GM20000 (cell line): ENCODE data around the gene BRD1.

Source experiments
- DNase-seq: peaks from one replicate; pipeline ENCODE4 v3.0.0; 2012; ENCODE audit warnings: low spot score
- CTCF ChIP-seq: IDR thresholded peaks from 2 replicates; pipeline ENCODE4 v1.5.1; 2012; ENCODE audit warnings: mild to moderate bottlenecking, control low read depth; ENCODE audit errors: extremely low read depth, missing control alignments

BRD1 gene

DNA sequence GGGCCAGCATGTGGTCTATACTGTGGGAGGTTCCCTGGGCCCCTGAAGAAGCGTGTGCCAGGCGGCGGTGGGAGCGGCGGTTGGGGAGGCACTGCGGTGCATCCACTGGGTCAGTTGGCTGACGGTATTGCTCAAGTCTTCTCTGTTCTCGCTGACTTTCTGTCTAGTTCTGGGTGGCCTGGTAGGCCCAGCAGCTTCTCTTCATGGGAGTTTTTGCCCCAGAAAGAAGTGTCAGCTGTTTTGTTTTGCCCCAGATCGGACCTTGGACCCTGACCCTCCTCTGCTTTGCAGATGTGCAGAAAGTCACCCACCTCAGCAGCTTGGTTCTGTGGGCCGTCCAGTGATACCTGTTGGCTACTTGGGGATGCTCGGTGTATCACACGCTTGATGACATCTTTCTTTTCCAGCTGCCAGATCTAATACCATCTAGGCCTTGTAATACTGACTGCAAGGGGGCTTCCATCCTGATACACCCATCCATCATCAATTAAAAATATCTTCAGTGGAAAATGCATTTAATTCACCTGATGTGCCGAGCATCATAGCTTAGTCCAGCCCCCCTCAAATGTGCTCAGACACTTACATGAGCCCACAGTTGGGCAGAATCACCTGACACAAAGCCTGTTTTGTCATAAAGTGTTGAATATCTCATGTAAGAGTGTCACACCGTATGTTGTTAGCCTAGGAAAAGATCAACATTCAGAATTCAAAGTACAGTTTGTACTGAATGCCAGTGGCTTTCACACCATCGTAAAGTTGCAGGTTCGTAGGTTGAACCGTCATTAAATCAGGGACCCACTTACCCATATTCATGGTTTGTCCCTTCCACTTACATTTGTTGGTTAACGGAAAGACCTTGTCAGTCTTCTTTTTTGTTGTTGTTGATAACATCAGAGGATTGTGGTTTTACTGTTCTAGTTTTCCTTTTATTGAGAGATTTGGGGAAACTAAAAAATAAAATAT, 39.9 kb upstream of the BRD1 start:
- TF ChIP-seq CTCF = no peak
- DNase-seq = no peak

GRCh38 chr22:49866646-49867045, 39.0 kb upstream of the BRD1 start:
- no peak for DNase-seq

GRCh38 chr22:49866134-49866533, 38.5 kb upstream of the BRD1 start:
- no peak for TF ChIP-seq CTCF
- DNase-seq = no peak

More at GRCh38 chr22:49866646-49867045, 39.0 kb upstream of the BRD1 start:
- TF ChIP-seq CTCF = no peak

DNA sequence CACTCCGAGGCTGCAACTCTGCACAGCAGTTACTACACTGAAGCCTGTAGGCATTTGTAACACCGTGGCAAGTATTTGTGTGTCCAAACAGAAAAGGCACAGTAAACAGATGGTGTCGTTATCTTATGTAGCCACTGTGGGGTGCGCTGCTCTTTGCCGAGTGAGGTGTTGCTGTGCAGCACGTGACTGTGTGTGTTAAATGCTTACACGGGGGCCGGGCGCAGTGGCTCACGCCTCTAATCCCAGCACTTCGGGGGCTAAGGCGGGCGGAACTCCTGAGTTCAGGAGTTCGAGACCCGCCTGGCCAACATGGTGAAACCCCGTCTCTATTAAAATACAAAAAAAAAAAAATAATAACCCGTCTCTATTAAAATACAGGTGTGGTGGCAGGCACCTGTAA, 37.5 kb upstream of the BRD1 start:
- no peak for DNase-seq
- TF ChIP-seq CTCF = no peak

GRCh38 chr22:49863931-49864330, 36.3 kb upstream of the BRD1 start:
- DNase-seq = no peak
- TF ChIP-seq CTCF = no peak

- DNase-seq = no peak
- TF ChIP-seq CTCF = no peak
Observed at GRCh38 chr22:49862496-49862776, 34.8 kb upstream of the BRD1 start.

DNA sequence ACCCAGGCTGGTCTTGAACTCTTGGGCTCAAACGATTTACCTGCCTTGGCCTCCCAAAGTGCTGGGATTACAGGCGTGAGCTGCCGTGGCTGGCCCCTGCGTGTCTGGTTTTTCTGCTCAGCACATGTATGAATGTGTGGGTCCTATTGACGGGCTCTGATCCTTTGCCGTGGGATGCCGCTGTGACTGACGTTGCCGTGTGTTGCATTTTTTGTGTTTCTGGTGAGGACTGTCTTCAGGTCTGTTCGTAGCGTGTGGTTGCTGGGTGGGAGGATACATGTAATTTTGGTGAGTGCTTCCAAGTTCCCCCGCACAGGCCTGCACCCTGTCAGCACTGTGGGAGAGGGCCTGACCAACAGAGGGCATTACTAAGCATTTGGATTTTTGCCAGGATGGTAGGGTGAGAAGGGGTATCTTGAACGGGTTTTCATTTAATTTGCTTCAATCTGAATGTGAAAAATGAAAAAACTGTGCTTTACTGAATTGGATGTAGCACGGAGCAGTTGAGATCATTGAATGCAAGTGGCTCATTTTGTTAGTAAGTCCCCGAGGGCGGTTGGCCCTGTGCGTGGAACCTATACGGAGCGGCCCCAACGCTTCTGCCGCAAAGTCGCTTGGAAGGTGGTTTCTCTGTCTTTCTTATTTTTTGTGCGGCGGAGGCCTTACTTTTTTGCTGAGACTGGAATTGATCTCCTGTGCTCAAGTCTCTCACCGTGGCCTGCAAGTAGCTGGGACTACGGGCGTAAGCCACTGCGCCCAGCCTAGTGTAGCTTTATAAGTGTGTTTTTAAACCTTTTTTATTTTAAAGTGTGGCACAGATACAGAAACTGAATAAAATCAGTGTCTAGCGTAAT, 34.2 kb upstream of the BRD1 start:
- no peak for TF ChIP-seq CTCF
- DNase-seq = no peak
